ENCODE data around the gene POTEG. TPM values are rescaled to one million over a fixed set of nuclear protein-coding genes. Genes with fewer than 3 reads are reported as not detected.
"Not testable (repeated sequence)": the region's sequence is repeated elsewhere in the genome, so short reads cannot be mapped to it uniquely, and the experiment has no call there.

POTEG gene
- total RNA-seq, 3 donors from 2014 or later: not detected

GRCh38 chr14:19390230-19390629 lies 43.9 kb downstream of the POTEG start:
- H3K4me3 ChIP-seq; intact Hi-C loops (cut with DNase I, micrococcal nuclease); ATAC-seq; H3K4me1 ChIP-seq (ENCODE audit: low read depth); H3K36me3 ChIP-seq (ENCODE audit: low read depth): not testable (repeated sequence)
- peaks cover 12% of the 10 kb centered on the region for H3K9me3 ChIP-seq
- DNase-seq: peak in 2 of 3 donors; percentile 18 to 68

GRCh38 chr14:19388741-19389140 lies 45.4 kb downstream of the POTEG start:
- H3K4me1 ChIP-seq (ENCODE audit: low read depth); H3K4me3 ChIP-seq; H3K36me3 ChIP-seq (ENCODE audit: low read depth); intact Hi-C loops (cut with DNase I, micrococcal nuclease); ATAC-seq: not testable (repeated sequence)
- peak in 1 of 3 donors; percentile 65 for DNase-seq
- peaks cover 12% of the 10 kb centered on the region for H3K9me3 ChIP-seq

- H3K9me3 ChIP-seq: peaks cover 10% of the 10 kb centered on the region
- ATAC-seq; H3K36me3 ChIP-seq (ENCODE audit: low read depth); H3K4me1 ChIP-seq (ENCODE audit: low read depth); intact Hi-C loops (cut with DNase I, micrococcal nuclease); H3K4me3 ChIP-seq: not testable (repeated sequence)
- peak in 1 of 3 donors; percentile 46 for DNase-seq
These were observed 47.1 kb downstream of the POTEG start for GRCh38 chr14:19386996-19387395.

GRCh38 chr14:19386309-19386708 lies 47.8 kb downstream of the POTEG start:
- DNase-seq: peak in 1 of 3 donors; percentile 57
- H3K4me3 ChIP-seq; ATAC-seq; H3K36me3 ChIP-seq (ENCODE audit: low read depth); intact Hi-C loops (cut with DNase I, micrococcal nuclease); H3K4me1 ChIP-seq (ENCODE audit: low read depth): not testable (repeated sequence)
- peaks cover 13% of the 10 kb centered on the region for H3K9me3 ChIP-seq

GRCh38 chr14:19384088-19384781 lies 49.9 kb downstream of the POTEG start:
- H3K4me3 ChIP-seq; intact Hi-C loops (cut with DNase I, micrococcal nuclease); H3K36me3 ChIP-seq (ENCODE audit: low read depth); DNase-seq; H3K4me1 ChIP-seq (ENCODE audit: low read depth): not testable (repeated sequence)
- peaks cover 17% of the 10 kb centered on the region for H3K9me3 ChIP-seq
- ATAC-seq: peak; percentile 50

GRCh38 chr14:19383008-19383584 lies 51.0 kb downstream of the POTEG start:
- intact Hi-C loops (cut with DNase I, micrococcal nuclease); H3K4me1 ChIP-seq (ENCODE audit: low read depth); H3K4me3 ChIP-seq; H3K36me3 ChIP-seq (ENCODE audit: low read depth): not testable (repeated sequence)
- DNase-seq: peak in 1 of 3 donors; percentile 36
- peaks cover 17% of the 10 kb centered on the region for H3K9me3 ChIP-seq
- ATAC-seq: peak; percentile 50

GRCh38 chr14:19380137-19380536 lies 54.0 kb downstream of the POTEG start:
- peak in 1 of 3 donors; percentile 36 for DNase-seq
- H3K4me3 ChIP-seq; H3K4me1 ChIP-seq (ENCODE audit: low read depth); intact Hi-C loops (cut with DNase I, micrococcal nuclease); ATAC-seq; H3K36me3 ChIP-seq (ENCODE audit: low read depth): not testable (repeated sequence)
- peaks cover 26% of the 10 kb centered on the region for H3K9me3 ChIP-seq

- H3K9me3 ChIP-seq: peaks cover 30% of the 10 kb centered on the region
- ATAC-seq (peak; percentile 62), DNase-seq (peak in 1 of 3 donors; percentile 59)
- intact Hi-C loops (cut with DNase I, micrococcal nuclease); H3K4me1 ChIP-seq (ENCODE audit: low read depth); H3K36me3 ChIP-seq (ENCODE audit: low read depth); H3K4me3 ChIP-seq: not testable (repeated sequence)
These were observed 59.7 kb downstream of the POTEG start for GRCh38 chr14:19374451-19374903.

- H3K36me3 ChIP-seq (ENCODE audit: low read depth); ATAC-seq; H3K4me3 ChIP-seq; intact Hi-C loops (cut with DNase I, micrococcal nuclease); H3K4me1 ChIP-seq (ENCODE audit: low read depth): not testable (repeated sequence)
- peaks cover 31% of the 10 kb centered on the region for H3K9me3 ChIP-seq
- peak in 2 of 3 donors; percentile 27 to 77 for DNase-seq
These were observed 61.2 kb downstream of the POTEG start for GRCh38 chr14:19372813-19373500.

- ATAC-seq; H3K4me3 ChIP-seq; H3K4me1 ChIP-seq (ENCODE audit: low read depth); H3K36me3 ChIP-seq (ENCODE audit: low read depth); DNase-seq; intact Hi-C loops (cut with DNase I, micrococcal nuclease): not testable (repeated sequence)
- H3K9me3 ChIP-seq: peaks cover 29% of the 10 kb centered on the region
These were observed 62.4 kb downstream of the POTEG start for GRCh38 chr14:19371767-19372166.

GRCh38 chr14:19362803-19363202 lies 71.3 kb downstream of the POTEG start:
- ATAC-seq; intact Hi-C loops (cut with DNase I, micrococcal nuclease); H3K4me1 ChIP-seq (ENCODE audit: low read depth); H3K4me3 ChIP-seq; H3K36me3 ChIP-seq (ENCODE audit: low read depth); DNase-seq: not testable (repeated sequence)
- H3K9me3 ChIP-seq: peaks cover 10% of the 10 kb centered on the region

- H3K4me1 ChIP-seq (ENCODE audit: low read depth); H3K9me3 ChIP-seq; H3K4me3 ChIP-seq; H3K36me3 ChIP-seq (ENCODE audit: low read depth); ATAC-seq; intact Hi-C loops (cut with DNase I, micrococcal nuclease): not testable (repeated sequence)
- peak in 1 of 3 donors; percentile 46 for DNase-seq
These were observed 71.8 kb downstream of the POTEG start for GRCh38 chr14:19362323-19362722.

GRCh38 chr14:19361636-19362253 lies 72.4 kb downstream of the POTEG start:
- H3K9me3 ChIP-seq; H3K4me3 ChIP-seq; intact Hi-C loops (cut with DNase I, micrococcal nuclease); H3K36me3 ChIP-seq (ENCODE audit: low read depth); ATAC-seq; H3K4me1 ChIP-seq (ENCODE audit: low read depth): not testable (repeated sequence)
- peak in 1 of 3 donors; percentile 40 for DNase-seq

Measured in mucosa of descending colon (tissue), 3 donors.